OCI-LY7 (cell line): ENCODE results near the gene BGLAP. TPM values are rescaled to one million over a fixed set of nuclear protein-coding genes. Genes with fewer than 3 reads are reported as not detected.

Experiments
- BruUV-seq: library from RNA; stranded (reverse); fragments of 400-500 nt; replicated peaks from 2 replicates; lab custom pipeline; 2021; lab: Mats Ljungman, UMichigan
- CTCF ChIA-PET: fragments of 300-600 bp; sonication (Branson Sonifier 250); formaldehyde crosslinking; loops from one replicate; lab custom pipeline; 2022; ENCODE audit warnings: antibody characterized with exemption; ENCODE audit not compliant: unreplicated experiment; lab: Charles Lee
- POLR2A ChIA-PET: fragments of 300-600 bp; sonication (Branson Sonifier 250); formaldehyde crosslinking; loops from one replicate; lab custom pipeline; 2022; ENCODE audit warnings: antibody characterized with exemption; lab: Charles Lee
- DNase-seq: peaks from one replicate; pipeline ENCODE4 v3.0.0-alpha.2; 2015; ENCODE audit warnings: low spot score
- H2AFZ ChIP-seq: fragments of 200-600 bp; sonication (generic), shearing (Covaris generic); 2 replicates; pipeline ENCODE4 v1.6.1; 2014; ENCODE audit warnings: mild to moderate bottlenecking, antibody characterized with exemption, low read length, moderate library complexity
- H3K27ac ChIP-seq: fragments of 200-600 bp; sonication (generic); 2 replicates; pipeline ENCODE4 v1.5.1; 2014; ENCODE audit warnings: mixed run types, low read depth, mild to moderate bottlenecking, moderate library complexity, low read length, inconsistent platforms; ENCODE audit not compliant: poor library complexity, severe bottlenecking
- H3K36me3 ChIP-seq: fragments of 200-600 bp; sonication (generic); 2 replicates; pipeline ENCODE4 v1.6.1; 2014; ENCODE audit warnings: mild to moderate bottlenecking, antibody characterized with exemption, low read length, moderate library complexity, mixed read lengths; ENCODE audit not compliant: insufficient read depth
- H3K4me1 ChIP-seq: fragments of 200-600 bp; sonication (generic); 2 replicates; pipeline ENCODE4 v1.5.1; 2014; ENCODE audit warnings: mild to moderate bottlenecking, low read length; ENCODE audit not compliant: insufficient read depth, poor library complexity, severe bottlenecking
- H3K4me2 ChIP-seq: fragments of 200-600 bp; sonication (generic); 2 replicates; pipeline ENCODE4 v1.6.1; 2014; ENCODE audit warnings: mild to moderate bottlenecking, low read length
- H3K4me3 ChIP-seq: fragments of 200-600 bp; sonication (generic); 2 replicates; pipeline ENCODE4 v1.5.1; 2014; ENCODE audit warnings: mild to moderate bottlenecking, low read depth, low read length; ENCODE audit not compliant: poor library complexity, severe bottlenecking
- H3K79me2 ChIP-seq: fragments of 200-600 bp; sonication (generic); 2 replicates; pipeline ENCODE4 v1.6.1; 2016; ENCODE audit warnings: low read depth, mild to moderate bottlenecking, low read length, moderate library complexity, mixed read lengths; ENCODE audit not compliant: insufficient read depth
- H3K9me2 ChIP-seq: fragments of 200-600 bp; sonication (generic); 2 replicates; pipeline ENCODE4 v1.6.1; 2016; ENCODE audit warnings: mild to moderate bottlenecking, low read length, mixed read lengths; ENCODE audit not compliant: insufficient read depth
- H3K9me3 ChIP-seq: fragments of 200-600 bp; sonication (generic); 2 replicates; pipeline ENCODE4 v1.6.1; 2014; ENCODE audit warnings: mild to moderate bottlenecking, mixed run types, low read length, mixed read lengths
- H4K20me1 ChIP-seq: fragments of 200-600 bp; sonication (generic); 2 replicates; pipeline ENCODE4 v1.6.1; 2014; ENCODE audit warnings: mild to moderate bottlenecking, antibody characterized with exemption, low read length, moderate library complexity, mixed read lengths; ENCODE audit not compliant: insufficient read depth
- EZH2phosphoT487 ChIP-seq: fragments of 200-600 bp; sonication (generic); IDR thresholded peaks from 2 replicates; pipeline ENCODE4 v1.6.1; 2018; ENCODE audit warnings: low read depth, borderline replicate concordance, mild to moderate bottlenecking, mixed run types, antibody characterized with exemption, low read length, moderate library complexity, mixed read lengths
- intact Hi-C: fragments of 100-400 bp; cut with micrococcal nuclease; formaldehyde crosslinking; loops from one replicate; pipeline ENCODE4 v1.10.0; 2022; ENCODE audit not compliant: unreplicated experiment
- total RNA-seq, 2 experiments: library from RNA; depleted of rRNA in 1 of 2; stranded (reverse); fragments of >200 nt in 1 of 2; shearing (Covaris generic) in 1 of 2; gene quantifications; 2 replicates each; pipeline ENCODE4 v1.2.3, GENCODE V29; 2014 to 2022
- TF ChIP-seq, protein P1 (sequence below): fragments of 200-600 bp; sonication (generic); conservative IDR thresholded peaks from 2 replicates; pipeline ENCODE4 v1.5.1; 2014; ENCODE audit warnings: mild to moderate bottlenecking, antibody characterized with exemption, low read length, moderate library complexity, mixed read lengths

Gene BGLAP
- total RNA-seq, 2 experiments from 2014 or later = 3.7 to 6.0 TPM

DNA sequence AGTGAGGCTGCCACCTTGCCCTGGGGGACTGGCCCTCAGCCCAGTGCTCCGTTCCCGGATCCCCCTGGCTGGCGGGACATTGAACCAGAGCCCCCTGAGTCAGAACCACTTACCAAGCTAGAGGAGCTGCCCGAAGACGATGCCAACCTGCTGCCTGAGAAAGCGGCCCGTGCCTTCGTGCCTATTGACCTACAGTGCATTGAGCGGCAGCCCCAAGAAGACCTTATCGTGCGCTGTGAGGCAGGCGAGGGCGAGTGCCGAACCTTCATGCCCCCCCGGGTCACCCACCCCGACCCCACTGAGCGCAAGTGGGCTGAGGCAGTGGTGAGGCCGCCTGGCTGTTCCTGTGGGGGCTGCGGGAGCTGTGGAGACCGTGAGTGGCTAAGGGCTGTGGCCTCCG lies 43.5 kb downstream of the BGLAP start:
- BruUV-seq = no TSS peak

GRCh38 chr1:156286061-156286460 lies 44.1 kb downstream of the BGLAP start:
- BruUV-seq = no TSS peak
- no peaks in the 10 kb centered on the region for H3K36me3 ChIP-seq
- H3K9me2 ChIP-seq = no peaks in the 10 kb centered on the region
- no peaks in the 10 kb centered on the region for H3K9me3 ChIP-seq
- no peak overlapping the region for H2AFZ ChIP-seq
- DNase-seq = no peak
- peaks cover 14% of the 10 kb centered on the region for H3K79me2 ChIP-seq
- POLR2A ChIA-PET = interaction anchor here (1.2 to 1.7 kb wide), 2 partner anchors 12 to 239 kb away, joined by 4 to 5 read pairs; no protein-coding TSS in a partner anchor
- peaks cover 7% of the 10 kb centered on the region; the same call in 1 of the 2 replicates for H4K20me1 ChIP-seq
- intact Hi-C loops = no loop called here
- H3K4me1 ChIP-seq = peaks cover 13% of the 10 kb centered on the region
- no peak overlapping the region for H3K27ac ChIP-seq
- CTCF ChIA-PET = no interaction called here
- no peak overlapping the region for H3K4me2 ChIP-seq
- no peak overlapping the region for H3K4me3 ChIP-seq
- TF ChIP-seq, protein P1, sequence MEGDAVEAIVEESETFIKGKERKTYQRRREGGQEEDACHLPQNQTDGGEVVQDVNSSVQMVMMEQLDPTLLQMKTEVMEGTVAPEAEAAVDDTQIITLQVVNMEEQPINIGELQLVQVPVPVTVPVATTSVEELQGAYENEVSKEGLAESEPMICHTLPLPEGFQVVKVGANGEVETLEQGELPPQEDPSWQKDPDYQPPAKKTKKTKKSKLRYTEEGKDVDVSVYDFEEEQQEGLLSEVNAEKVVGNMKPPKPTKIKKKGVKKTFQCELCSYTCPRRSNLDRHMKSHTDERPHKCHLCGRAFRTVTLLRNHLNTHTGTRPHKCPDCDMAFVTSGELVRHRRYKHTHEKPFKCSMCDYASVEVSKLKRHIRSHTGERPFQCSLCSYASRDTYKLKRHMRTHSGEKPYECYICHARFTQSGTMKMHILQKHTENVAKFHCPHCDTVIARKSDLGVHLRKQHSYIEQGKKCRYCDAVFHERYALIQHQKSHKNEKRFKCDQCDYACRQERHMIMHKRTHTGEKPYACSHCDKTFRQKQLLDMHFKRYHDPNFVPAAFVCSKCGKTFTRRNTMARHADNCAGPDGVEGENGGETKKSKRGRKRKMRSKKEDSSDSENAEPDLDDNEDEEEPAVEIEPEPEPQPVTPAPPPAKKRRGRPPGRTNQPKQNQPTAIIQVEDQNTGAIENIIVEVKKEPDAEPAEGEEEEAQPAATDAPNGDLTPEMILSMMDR = no peak
- no peak for TF ChIP-seq EZH2phosphoT487

More for the DNA sequence above, 43.5 kb downstream of the BGLAP start:
- H3K9me2 ChIP-seq = no peaks in the 10 kb centered on the region
- H4K20me1 ChIP-seq = peaks cover 7% of the 10 kb centered on the region; the same call in 1 of the 2 replicates
- TF ChIP-seq, protein P1 = no peak
- no peak for TF ChIP-seq EZH2phosphoT487
- DNase-seq = no peak
- peaks cover 20% of the 10 kb centered on the region for H3K4me1 ChIP-seq
- intact Hi-C loops = no loop called here
- H3K4me3 ChIP-seq = no peak overlapping the region
- H3K4me2 ChIP-seq = no peak overlapping the region
- H3K27ac ChIP-seq = no peak overlapping the region
- POLR2A ChIA-PET = no interaction called here
- H2AFZ ChIP-seq = no peak overlapping the region
- H3K79me2 ChIP-seq = peaks cover 20% of the 10 kb centered on the region
- CTCF ChIA-PET = no interaction called here
- peaks cover 3% of the 10 kb centered on the region for H3K36me3 ChIP-seq
- H3K9me3 ChIP-seq = no peaks in the 10 kb centered on the region

GRCh38 chr1:156289857-156290256 lies 47.9 kb downstream of the BGLAP start:
- Histone ChIP-seq H3K9me2 (no peaks in the 10 kb centered on the region), H3K27ac (no peak overlapping the region), H3K9me3 (no peaks in the 10 kb centered on the region), H3K4me3 (no peak overlapping the region), H4K20me1 (no peaks in the 10 kb centered on the region), H2AFZ (no peak overlapping the region), H3K36me3 (no peaks in the 10 kb centered on the region), H3K79me2 (no peaks in the 10 kb centered on the region), H3K4me2 (no peak overlapping the region), H3K4me1 (no peaks in the 10 kb centered on the region)
- CTCF ChIA-PET = no interaction called here
- TF ChIP-seq, protein P1 = no peak
- no peak for TF ChIP-seq EZH2phosphoT487
- BruUV-seq = no TSS peak
- intact Hi-C loops = no loop called here
- POLR2A ChIA-PET = interaction anchor here (0.6 kb wide), 1 partner anchor 41 kb away, joined by 3 read pairs; no protein-coding TSS in a partner anchor
- DNase-seq = no peak
